HL-60/S4 treated with retinoic acid at 250 ng/mL for 4 days and 3 days (cell line): ENCODE measurements around the gene TMEM272.

Source experiments
- in situ Hi-C: fragments of 300-500 bp; cut with MboI; formaldehyde crosslinking; loops from 2 replicates; pipeline ENCODE4 v1.7.0; 2022; ENCODE audit warnings: low sequenced_read_pairs

The TMEM272 gene

DNA sequence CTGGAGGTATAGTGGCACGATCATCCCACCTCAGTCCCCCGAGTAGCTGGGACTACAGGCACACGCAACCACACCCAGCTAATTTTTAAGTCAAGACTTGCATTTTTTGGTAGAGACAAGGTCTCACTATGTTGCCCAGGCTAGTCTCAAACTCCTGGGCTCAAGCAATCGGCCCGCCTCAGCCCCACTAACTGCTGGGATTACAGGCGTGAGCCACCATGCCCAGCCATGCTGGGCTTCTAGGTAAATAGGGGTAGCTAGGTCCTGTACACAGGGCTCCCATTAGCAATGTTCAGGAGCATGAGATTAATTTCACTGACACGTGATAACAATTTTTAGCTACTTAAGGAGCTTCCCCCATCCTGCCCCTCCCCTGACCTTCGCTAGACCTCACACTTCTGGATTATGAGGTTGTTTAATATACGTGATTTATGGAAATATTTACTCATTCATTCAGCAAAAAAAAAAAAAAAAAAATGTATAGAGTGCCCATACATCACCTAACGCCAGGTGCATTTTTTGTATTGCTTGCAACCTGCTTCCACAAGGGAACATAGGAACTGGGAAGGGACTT lies 19.2 kb downstream of the TMEM272 start:
- in situ Hi-C loops: no loop called here

DNA sequence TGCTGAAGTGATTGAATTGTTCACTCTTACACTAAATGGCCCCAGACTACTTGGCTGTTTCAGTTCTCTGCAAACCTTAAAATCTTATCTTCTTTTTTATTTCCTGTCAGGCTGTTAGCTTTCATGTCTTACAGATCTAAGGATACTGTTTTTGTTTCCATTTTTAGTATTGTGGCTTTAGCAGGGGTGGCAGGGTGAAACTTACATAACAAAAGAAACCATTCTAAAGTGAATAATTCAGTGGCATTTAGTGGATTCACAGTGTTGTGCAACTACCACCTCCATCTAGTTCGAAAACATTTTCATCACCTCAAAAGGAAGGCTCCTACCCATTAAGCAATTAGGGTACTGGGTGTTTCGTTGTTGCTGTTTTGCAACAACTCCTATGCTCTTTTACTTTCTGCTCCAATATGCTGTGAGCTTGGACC lies 19.8 kb downstream of the TMEM272 start:
- in situ Hi-C loops: no loop called here

DNA sequence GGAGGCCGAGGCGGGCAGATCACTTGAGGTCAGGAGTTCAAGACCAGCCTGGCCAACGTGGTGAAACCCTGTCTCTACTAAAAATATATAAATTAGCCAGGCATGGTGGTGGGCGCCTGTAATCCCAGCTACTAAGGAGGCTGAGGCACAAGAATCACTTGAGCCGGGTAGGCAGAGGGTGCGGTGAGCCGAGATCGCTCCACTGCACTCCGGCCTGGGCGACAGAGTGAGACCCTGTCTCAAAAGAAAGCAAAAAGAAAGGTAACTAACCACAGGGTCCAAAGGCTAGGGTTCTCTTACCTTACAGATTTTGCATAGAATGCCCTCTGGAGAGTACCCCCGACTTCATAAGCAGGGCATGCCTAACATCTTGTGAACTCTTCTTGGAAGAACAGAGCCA lies 20.3 kb downstream of the TMEM272 start:
- in situ Hi-C loops: loop anchor here (25.0 kb wide), 1 partner anchor 687 kb away; no protein-coding TSS in a partner anchor

DNA sequence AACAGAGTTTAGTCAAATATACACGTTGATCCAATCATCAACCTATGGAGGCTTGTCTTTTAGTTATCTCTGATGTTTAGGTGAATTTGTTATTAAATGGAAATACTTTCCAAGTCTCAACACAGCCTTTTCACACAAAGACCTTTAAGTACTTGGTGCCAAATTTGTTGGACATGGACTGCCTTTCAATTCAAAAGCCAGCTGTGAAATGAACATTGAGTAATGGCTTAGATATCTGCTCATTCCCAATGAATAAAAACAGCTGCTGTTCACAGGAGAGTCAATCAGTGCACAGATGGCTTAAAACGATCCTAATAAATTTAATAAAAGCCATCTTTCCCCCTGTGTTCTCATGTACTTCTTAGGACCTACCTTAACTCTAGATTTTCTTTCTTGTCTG lies 21.1 kb downstream of the TMEM272 start:
- in situ Hi-C loops: loop anchor here (25.0 kb wide), 1 partner anchor 687 kb away; no protein-coding TSS in a partner anchor

DNA sequence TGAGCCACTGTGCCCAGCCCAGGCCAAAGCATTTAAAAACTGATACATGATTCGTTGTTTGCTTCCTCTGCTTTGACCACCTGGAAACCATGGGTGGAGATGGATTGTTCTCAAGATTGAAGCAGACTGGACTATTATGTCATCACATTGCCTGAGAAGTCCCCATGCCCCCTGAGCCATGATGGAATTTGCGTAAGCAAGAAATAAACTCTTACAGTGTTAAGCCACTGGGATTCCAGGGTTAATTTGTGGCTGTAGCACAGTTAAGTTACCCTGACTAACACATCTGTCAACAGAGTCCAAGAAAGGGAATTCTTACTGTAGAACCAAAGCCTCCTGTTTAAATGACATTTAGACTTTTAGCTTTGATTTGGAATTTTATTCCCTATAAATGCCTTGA lies 21.6 kb downstream of the TMEM272 start:
- in situ Hi-C loops: loop anchor here (25.0 kb wide), 1 partner anchor 686 kb away; no protein-coding TSS in a partner anchor

DNA sequence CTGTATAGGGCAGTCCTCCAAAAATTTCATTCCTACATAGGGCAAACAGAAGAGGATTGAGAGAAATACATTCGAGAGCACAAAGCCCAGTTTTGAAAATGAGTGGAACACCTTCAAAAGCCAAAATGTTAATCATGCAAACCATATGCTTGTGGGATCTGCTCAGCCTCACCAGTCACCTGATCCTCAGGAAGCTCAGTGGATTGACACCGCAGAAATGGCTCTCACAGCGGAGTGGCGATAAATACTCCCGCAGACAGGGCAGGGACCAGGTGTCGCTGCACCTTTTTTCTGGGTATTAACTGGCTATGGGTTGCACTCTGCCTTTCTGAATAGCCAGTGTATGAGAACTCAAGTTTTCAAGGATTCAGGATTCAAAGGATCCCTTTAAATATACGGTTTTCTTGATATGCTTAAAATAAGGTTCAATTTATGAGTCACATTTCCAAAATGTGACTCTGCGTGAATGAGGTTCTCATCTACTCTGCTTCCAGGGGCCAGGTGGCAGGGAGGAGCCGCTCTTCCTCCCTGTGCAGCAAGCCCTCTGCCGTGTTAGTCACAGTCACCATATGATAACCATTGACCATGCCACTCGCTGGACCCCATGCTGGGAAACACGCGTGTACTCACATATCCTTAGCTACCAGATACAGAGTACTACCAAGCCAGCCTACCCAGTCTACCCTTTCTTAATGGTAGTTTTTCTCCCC lies 22.7 kb downstream of the TMEM272 start:
- in situ Hi-C loops: loop anchor here (25.0 kb wide), 1 partner anchor 685 kb away; no protein-coding TSS in a partner anchor

DNA sequence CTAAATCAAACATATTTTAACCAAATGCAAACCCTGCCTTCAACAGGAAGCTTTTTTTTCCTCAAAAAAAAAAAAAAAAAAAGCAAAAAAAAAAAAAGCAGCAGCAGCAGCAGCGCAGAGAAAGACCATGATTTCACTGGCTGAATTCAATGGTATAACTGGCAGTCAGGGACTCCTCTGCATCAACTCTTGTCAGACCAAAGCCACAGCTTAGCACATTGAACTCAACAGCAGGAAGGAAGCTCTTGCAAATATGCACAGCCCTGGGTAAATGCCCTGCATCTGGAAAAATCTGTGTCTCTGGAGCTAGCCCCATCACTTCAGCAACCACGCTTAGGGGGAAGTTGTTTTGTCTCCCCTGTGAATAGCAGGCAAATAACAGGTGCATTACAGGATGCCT lies 23.4 kb downstream of the TMEM272 start:
- in situ Hi-C loops: loop anchor here (25.0 kb wide), 1 partner anchor 684 kb away; no protein-coding TSS in a partner anchor

DNA sequence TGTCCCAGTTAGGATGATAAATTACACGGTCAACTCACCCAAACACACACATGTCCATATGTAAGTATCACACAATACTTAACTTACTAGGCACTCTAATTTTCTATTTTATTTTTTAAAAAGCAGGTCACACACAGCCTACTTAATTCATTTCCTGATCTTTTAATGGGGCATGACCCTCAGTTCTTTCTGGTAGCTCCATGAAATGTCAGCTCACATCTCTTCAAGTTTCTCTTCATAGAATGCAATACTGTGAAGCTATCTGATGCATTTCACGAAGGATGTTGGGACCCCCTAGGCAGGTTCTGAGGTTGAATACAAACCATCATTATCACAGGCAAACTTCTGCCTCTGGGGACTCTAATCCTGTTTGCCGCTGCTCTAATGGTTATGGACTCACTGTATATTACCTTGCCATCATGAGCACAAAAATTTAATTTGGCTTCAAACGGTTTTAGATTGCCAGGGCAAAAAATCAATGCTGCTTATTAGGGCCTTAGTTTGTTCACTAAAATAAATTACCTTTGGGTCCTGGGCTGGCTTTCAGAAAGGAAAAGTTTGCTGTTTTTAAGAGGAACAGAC lies 24.9 kb downstream of the TMEM272 start:
- in situ Hi-C loops: loop anchor here (25.0 kb wide), 1 partner anchor 683 kb away; no protein-coding TSS in a partner anchor

DNA sequence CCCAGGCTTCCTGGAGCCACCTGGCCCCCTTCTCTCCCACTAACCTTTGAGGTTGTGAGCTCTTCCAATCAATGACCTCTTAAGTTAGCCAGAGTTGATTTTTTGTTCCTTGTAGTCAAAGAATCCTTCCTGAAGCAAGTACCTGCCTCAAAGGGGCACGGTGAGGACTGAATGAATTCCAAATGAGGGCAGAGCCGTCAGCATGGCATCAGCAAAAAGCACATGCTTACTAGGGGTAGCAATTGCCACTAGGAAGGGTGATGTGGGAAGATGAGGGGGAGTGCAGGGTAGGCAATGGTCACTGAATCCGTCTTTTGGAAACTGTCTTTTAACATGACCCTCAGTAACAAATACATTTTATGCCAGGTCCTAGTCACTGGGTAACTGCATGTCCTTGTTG lies 25.4 kb downstream of the TMEM272 start:
- in situ Hi-C loops: loop anchor here (25.0 kb wide), 1 partner anchor 682 kb away; no protein-coding TSS in a partner anchor

DNA sequence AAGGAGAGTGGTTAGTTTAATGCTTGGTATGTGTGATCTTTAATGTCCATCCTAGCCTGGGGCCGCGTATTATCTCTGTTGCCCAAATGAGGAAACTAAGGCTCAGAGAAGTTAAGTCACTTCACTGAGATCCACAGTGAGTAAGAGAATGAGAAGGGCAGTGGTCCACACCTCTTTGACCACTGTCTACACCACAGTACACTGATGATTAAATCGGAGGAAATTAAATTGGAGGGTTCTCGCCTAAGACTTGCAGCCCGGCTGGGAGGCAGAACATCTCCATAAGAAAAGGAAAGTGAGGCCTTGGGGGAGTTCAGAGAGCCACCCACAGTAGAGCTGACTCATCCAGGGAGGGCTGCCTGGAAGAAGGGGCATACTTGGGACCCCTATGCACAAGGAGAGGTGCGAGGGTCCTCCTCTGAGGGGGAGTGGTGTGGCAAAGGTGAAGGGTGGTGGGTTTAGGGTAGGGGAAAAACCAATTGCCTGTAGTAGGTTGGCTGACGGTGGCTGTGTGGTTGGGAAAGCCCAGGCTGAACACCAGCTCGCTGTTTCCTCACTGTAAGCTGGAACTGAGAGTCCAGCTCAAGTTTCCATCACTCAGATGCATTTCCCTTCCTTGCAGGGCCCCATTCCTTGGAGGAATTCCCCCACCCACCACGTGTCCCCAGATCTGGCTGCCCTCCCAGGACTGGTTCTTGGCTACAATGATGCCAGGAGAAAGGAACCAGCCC lies 26.0 kb downstream of the TMEM272 start:
- in situ Hi-C loops: loop anchor here (25.0 kb wide), 1 partner anchor 682 kb away; no protein-coding TSS in a partner anchor

DNA sequence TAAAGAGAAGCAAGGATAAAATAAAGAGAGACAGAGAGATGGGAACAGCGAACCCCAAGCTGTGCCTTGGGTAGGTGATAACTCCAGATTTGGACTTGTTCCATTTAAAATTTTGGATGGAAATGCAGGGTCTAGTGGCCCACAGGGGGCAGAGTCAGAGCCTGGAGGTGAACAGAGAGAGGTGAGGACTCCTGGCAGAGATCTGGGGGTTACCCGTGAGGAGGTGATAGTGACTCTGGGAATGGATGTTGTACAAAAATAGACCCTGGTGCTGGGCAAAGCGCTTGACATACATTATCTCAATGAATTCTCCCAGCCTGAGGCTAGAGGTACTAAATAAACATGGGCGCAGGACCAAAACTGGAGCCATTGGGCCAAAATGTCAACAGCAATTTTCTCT lies 26.7 kb downstream of the TMEM272 start:
- in situ Hi-C loops: loop anchor here (25.0 kb wide), 1 partner anchor 681 kb away; no protein-coding TSS in a partner anchor

DNA sequence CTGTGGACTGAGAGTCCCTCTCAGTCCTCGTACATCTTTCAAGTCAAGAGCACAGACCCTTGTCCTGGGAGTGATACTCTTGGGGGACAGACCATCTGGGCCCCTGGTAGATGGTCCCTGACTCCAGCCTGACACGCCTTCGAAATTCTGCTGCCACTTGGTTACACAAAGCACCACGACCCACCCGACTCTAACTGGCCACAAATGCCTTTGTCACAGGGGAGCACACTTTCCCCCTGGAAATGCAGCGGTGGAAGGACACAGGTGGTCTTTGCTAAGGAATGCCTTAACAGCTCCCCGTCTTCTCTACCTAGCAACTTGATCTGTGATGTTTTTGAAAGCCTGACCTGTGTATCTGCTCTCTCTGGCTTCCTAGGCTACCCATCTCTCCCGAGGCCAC lies 27.3 kb downstream of the TMEM272 start:
- in situ Hi-C loops: loop anchor here (25.0 kb wide), 1 partner anchor 680 kb away; no protein-coding TSS in a partner anchor

DNA sequence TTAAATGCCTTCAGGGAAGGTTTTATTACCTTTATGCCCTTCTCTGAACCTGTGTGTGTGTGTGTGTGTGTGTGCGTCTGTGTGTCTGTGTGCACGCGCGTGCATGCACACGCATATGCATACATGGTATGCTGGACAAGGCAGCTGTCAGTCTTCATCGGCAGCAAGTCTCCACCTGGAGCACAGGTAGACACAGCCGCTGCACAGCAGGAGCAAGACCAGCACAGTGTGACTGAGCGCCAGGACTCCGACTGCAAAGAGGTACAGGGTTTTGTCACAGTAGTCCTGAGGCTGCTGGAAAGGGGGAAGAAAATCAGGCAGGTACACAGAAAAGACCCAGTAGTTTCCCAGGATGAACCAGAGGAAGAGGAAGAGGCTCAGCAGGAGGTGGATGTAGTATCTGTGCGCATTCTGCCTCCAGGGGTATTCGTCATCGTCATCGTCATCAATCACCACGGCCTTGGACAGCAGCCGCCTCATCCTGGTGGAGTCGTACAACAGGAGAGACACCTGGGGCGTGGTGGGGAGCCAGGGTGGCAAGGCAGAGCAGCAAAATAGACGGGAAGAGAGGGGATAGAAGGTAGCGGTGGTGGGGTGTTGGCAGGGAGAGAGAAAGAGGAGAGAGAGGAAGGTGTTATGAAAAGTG lies 28.2 kb downstream of the TMEM272 start:
- in situ Hi-C loops: loop anchor here (25.0 kb wide), 1 partner anchor 679 kb away; no protein-coding TSS in a partner anchor

DNA sequence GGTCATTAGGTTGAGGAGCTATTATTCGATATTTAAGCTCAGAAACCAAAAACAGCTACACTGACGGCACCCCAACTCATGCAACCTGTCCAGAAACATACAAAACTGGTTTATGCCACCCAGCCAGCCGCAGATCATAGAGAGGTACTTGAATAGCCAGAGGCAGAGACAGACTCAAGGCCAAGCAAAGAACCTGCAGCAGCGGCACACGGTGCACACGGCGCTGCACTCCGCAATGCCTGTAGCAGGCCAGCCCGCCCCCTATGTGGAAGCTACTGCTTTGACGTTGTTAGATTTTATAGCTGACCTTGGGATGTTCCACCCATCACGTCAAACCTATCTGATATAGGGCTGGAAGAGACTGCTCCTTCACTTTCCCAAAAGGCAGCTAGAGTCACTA lies 29.1 kb downstream of the TMEM272 start:
- in situ Hi-C loops: loop anchor here (25.0 kb wide), 1 partner anchor 679 kb away; no protein-coding TSS in a partner anchor

DNA sequence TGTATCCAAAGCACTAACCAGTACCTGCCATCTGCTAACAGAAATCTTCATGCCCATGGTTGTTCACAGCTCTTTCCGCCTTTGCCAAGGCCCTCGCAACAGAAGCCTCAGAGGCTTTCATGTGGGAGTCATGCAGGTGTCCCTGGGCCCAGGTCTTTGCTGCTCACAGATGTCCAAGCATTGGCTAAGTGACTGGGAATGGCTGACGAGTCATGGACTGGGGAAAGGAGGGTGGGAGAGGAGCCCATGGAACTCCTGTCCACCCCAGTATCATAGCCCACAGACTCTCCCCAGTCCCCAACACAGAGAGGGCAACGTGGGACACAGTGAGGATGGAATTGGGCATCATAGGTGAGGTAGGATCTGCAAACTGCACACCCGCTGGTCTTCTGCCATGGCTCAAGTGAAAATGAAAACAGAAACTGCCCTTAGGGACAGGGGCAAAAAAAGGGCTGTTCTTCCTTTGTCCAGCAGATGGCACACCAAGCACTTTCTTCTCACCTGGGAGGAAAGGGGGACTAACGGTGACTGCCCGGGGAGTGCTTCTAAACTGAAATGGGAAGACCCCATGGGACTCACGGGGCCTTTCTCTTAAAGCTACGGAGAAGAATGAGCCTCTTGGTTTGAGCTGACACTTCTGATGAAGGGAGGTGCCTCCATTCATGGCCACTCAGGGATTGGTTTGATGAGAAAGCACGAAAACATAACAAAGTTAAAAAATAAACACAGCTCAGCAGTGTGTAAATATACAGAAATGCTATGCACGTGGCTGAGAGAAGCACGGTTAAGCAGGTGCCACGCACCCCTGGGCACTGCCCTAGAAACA lies 29.9 kb downstream of the TMEM272 start:
- in situ Hi-C loops: loop anchor here (25.0 kb wide), 1 partner anchor 678 kb away; no protein-coding TSS in a partner anchor

DNA sequence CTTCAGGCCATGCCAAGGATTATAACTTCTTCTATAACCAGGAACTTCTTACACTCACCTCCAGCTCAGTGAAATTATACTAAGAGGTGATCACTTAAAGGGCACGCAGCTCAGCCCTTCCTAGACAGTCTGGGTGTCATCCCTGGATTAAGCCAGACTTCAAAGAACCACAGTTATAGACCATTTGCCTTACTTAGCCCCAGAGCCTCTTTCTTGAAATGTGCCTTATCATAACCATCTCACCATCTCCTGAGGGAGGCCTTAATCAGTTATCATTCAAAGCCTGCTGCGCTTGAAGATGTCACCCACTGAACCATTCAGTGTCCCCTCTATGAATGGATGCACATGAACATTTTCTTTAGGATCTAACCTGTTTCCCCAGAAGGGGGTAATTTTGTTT lies 30.9 kb downstream of the TMEM272 start:
- in situ Hi-C loops: loop anchor here (25.0 kb wide), 1 partner anchor 677 kb away; no protein-coding TSS in a partner anchor

DNA sequence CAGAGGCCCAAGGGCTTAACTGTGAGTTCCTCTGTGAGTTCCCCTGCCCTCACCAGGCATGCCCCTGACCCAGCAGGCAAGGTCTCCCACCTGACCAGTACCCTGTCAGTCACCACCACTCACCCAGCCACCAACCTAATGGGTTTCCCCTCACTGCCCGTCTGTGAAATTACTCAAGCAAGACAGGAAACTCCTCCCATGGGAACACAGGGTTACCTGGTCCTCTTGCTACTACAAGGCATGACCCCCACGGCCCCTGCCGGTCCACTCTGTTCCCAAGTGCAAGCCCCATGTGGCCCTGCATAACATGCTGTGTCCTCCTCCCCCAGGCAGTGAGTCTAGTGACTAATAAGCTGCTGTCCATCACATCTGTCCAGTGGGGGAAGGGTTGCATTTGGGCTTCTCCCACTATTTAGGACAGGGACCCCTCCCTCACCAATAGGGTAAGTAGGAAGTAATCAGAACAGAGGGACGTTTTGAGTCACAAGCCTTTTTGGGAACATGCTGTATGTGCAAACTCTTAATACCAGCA lies 33.0 kb downstream of the TMEM272 start:
- in situ Hi-C loops: loop anchor here (25.0 kb wide), 1 partner anchor 675 kb away; no protein-coding TSS in a partner anchor

DNA sequence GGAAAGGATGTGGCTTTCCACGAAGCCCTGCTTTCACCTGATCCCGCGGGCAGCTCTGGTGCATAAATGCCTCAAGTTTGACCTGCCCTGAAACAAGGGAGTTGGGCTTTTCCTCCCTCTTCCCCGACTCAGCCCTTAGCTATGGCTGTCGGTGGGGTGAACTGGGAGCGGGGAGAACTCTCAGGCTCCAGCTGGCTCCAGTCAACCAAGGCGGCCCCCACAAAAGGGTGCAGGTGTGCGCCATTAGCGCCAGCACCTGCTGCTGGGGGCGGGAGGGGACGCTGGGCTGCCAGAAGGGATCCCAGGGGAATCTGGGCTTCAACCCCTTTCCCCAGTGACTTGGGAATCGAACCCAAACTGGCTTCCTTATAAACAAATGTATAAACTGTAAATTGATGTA lies 33.9 kb downstream of the TMEM272 start:
- in situ Hi-C loops: loop anchor here (25.0 kb wide), 1 partner anchor 674 kb away; no protein-coding TSS in a partner anchor

DNA sequence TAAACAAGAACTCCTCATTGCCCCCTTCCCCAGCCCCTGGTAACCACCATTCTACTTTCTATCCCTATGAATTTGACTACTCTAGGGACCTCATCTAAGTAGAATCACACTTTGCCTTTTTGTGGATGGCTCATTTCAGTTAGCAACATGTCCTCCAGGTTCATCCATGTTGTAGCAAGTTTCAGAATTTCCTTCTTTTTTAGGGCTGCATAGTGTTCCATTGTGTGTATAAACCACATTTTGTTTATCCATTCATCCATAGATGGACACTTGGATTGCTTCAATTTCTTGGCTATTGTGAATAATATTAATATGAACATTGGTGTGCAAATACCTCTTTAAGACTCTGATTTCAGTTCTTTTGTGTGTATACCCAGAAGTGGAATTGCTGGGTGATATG lies 36.2 kb downstream of the TMEM272 start:
- in situ Hi-C loops: loop anchor here (25.0 kb wide), 1 partner anchor 672 kb away; no protein-coding TSS in a partner anchor
